Stimulated activated CD4-positive, alpha-beta T cell treated with anti-CD3 and anti-CD28 coated beads, Interleukin-1b, Interleukin-23, amount 100 ng/mL, for 24 hours (primary cell): ENCODE measurements around the gene LDLRAD1.
"Not testable (repeated sequence)": the region's sequence is repeated elsewhere in the genome, so short reads cannot be mapped to it uniquely, and the experiment has no call there.

ENCODE experiments used
- DNase-seq, 4 experiments: peaks; one replicate each; pipeline ENCODE4 v3.0.0-alpha.2; 2020; ENCODE audit warnings: low read depth in 4 of 4, low spot score in 1 of 4

LDLRAD1 gene

DNA sequence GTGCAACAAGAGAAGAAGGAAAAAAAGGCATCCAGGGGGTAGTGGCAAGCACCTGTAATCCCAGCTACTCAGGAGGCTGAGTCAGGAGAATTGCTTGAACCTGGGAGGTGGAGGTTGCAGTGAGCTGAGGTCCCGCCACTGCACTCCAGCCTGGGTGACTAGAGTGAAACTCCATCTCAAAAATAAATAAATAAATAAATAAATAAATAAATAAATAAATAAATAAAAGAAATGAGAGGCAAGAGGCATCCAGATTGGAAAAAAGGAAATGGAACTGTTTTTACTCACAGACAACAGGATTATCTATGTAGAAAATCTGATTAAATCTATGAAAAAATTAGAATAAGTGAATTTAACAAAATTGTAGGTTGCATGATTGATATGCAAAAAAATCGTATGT, 23.5 kb downstream of the LDLRAD1 start:
- not testable (repeated sequence) for DNase-seq

DNA sequence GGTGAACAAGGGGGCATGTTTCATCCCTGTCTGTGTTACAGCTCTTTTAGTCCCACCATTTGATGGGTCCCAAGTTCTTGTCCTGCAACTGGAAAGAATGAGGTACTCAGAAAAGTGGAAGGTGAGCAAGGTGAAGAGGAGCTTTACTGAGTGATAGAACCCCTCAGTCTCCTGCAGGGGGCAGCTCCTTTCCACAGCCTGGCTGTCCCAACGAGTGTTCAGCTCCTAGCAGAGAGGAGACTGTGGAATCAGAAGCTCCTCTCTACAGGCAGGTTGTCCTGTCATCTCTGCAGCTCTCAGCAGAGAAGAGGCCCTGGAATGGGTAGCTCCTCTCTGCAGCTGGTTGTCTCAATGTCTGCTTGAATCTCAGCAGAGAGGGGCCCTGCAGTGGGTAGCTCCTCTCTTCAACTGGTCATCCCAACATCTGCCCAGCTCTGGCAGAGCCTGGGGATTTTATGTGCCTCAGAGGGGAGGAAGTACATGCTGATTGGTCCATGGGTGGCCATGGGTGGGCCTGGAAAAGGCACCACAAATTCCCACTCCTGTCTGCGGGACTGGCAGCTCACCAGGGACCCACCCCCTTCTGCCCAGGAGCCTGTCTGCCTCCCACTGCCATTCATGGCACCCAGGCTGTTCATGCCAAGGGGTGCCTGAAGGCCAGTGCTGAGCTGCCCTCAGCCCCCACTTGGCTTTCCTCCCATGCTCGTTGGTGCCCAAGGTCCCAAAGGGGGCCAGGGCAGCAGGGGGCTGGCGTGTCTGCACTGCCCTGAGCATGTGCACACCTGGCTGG, 25.7 kb downstream of the LDLRAD1 start:
- DNase-seq = no peak

DNA sequence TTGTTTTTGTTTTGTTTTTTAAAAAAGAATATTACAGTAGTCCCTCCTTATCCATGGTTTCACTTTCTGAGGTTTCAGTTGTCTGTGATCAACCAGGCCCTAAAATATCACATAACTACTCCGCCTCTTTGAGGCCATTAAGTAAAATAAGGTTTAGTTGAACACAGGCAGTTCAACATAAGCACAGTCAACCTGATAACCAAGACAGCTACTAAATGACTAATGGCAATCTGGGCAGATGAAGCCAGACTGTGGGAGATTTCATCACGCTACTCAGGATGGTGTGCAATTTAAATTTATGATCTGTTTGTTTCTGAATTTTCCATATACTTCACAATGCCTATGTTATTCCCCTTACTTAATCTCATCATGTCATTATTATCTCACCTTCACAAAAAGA, 30.1 kb downstream of the LDLRAD1 start:
- no peak for DNase-seq

DNA sequence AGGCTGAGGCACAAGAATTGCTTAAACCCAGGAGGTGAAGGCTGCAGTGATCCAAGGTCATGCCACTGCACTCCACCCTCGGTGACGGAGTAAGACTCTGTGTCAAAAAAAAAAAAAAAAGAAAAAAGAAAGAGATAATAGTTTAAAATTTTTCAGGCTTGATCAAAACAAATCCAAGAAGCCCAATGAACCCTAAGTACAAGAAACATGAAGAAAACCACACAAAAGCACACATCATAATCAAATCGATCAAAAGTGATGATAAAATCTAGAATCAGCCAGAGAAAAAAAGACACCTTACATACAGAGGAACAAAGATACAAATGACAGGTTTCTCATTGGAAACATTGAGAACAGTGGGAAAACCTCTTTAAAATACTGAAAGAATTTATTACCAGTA, 31.5 kb downstream of the LDLRAD1 start:
- DNase-seq = no peak

DNA sequence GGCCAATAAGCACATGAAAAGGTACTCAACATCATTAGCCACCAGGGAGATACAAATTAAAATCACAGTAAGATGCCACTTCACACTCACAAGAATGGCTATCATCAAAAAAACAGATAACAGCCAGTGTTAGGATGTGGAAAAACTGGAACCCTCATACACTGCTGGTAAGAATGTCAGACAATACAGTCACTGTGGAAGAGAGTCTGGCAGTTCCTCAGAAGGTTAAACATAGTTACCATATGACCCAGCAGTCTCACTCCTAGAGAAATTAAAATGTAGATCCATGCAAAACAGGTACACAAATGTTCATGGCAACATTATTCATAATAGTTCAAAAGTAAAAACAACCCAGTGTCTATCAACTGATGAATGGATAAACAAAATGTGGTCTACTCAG, 33.3 kb downstream of the LDLRAD1 start:
- no peak for DNase-seq

DNA sequence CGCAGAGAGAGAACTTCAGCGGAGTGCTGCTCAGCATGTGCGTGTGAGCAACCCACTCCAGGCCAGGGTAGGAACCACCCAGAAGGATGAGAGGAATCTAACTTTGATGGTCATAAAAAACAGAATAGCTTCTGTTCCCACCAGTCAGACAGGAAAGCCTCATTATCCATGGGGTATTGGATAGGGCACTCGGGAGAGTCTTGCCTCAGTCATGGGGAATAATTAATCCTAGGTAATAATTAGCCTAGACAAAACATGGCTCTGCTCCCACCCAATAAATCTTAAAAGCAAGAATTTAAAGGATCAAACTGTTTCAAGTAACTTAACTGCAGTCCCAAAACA, 35.3 kb downstream of the LDLRAD1 start:
- DNase-seq = no peak

DNA sequence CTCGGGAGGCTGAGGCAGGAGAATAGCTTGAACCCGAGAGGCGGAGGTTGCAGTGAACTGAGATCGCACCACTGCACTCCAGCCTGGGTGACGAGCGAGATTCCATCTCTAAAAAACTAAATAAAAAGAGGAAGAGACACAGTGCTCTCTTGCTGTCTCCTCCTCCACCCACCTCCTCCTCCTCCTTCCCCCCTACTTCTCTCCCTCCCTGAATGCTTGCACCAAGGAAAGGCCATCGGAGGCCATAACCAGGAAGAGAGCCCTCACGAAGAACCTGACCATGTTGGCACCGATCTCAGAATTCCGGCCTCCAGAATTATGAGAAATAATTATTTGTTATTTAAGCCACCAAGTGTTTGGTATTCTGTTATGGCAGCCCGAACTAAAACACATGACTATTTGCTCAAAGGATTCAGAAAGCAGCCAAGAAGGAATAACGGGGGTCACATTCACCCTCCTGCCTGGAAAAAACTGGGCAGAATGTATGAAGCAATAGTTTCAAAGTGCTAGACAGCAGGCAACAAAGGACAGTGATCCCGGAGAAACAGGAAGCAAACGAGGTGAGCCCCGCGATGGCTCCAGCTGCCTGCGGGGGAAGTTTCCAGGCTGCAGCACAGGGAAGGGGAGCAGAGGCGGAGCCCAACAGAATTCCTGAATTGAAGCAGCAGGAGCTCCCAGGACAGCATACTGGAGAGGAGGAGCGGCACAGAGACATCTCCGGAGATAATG, 35.8 kb downstream of the LDLRAD1 start:
- no peak for DNase-seq

DNA sequence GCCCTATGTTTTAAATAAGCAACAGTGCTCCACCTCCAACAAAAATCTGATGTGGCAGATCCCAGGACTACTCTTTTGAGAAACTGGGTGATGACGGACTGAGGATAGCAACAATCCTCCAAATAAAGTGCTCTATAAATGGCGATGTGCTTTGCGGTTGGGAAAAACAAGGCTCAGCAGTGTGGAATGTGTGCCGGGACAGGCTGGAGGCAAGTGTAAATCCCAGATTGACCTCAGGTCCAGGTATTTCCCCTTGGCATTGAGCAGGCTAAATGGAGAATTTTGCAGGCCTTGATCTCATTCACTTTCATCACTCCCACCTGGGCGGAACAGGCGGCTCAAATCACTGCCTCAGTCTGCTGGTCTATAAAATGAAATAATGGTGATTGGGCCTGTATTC, 36.8 kb downstream of the LDLRAD1 start:
- no peak for DNase-seq

DNA sequence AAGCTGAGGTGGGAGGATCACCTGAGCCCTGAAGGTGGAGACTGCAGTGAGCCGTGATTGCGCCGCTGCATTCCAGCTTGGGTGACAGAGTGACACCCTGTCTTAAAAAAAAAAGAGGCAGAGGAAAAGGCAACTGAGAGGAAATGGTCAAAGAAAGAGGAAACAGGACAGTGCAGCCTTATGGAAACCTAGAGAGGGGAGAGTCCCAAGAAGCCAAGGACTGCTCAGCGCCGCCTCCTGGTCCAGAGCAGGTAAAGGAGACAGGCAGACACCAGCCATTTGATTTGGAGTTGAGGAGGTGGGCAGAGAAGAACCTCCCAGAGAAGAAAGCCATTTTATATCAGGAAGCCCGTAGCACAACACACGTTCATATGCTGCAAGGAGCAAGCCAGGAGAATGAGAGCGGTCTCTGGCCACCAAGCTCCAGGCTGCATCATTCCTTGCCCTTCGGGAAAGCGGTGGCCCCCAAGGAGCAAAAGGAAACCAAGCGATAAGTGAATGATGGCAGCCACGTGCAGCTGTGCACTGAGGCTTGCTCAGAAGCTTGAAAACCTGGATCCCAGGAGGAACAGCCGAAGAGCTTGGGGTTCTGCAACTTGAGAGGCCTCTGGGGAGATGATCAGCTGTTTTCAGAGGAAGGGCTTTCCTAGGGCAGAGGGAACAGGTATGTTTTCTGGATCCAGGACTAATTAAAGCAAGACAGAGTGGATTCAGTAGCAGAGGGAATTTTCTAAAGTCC, 38.1 kb downstream of the LDLRAD1 start:
- DNase-seq = no peak

DNA sequence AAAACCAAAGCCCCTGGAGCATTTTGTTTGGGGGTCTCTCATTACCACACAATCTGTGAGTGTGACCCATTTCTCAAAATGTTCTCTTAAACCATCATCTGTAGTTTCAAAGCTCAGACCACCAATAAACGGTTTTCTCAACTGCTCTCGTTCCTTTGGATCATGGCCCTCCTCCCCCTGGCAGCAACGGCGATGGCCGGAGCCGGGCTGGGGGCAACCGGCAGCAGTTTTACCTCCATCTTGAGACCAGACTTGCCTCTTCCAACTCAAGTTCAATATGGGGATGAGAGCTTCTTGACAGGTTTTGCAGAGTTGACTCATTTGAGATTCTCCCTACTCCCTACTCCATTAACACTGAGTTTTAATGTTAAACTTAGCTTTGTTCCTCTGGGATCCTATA, 42.1 kb downstream of the LDLRAD1 start:
- DNase-seq = no peak

DNA sequence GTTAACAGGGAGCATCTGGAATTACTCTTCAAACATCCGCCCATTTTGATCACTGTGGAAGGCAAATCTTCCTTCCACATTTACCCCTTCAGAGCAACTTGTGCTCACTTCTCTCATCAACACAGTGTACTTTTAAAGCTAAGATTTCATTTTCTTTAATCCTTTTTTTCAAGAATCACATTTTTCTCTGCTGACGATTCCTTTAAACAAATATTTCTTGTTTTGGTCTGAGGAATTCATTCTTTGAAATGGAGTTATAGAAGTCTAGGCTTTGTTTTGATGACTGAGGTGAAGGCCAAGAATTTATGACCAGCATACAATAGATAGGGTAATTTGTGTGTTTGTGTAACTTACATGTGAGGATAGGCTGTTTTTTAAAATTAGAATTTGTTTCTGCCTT, 46.3 kb downstream of the LDLRAD1 start:
- DNase-seq = no peak

DNA sequence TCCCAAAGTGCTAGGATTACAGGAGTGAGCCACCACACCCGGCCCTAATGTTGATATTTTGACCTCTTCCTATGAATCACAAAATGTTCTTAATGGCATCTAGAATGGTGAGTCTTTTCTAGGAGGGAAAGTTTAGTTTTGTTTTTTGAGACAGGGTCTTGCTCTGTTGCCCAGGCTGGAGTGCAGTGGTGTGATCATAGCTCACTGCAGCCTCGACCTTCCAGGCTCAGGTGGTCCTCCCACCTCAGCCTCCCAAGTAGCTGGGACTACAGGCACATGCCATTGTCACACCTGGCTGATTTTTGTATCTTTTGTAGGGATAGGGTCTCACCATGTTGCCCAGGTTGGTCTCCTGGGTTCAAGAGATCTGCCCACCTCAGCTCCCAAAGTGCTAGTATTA, 48.7 kb downstream of the LDLRAD1 start:
- not testable (repeated sequence) for DNase-seq

DNA sequence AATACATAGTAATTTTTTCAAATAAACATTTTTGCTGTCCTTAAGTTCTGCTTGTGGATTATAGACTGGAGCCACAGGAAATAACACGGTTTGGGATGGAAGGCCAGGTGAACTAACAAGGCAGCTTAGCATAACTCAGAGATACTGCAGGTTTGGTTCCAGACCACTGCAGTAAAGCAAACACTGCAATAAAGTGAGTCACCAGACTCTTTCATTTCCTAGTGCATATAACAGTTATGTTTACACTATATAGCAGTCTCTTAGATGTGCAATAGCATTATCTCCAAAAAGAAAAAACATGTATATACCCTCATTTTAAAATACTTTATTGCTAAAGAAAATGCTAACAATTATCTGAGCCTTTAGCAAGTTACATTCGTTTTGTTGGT, 49.9 kb downstream of the LDLRAD1 start:
- DNase-seq = no peak

DNA sequence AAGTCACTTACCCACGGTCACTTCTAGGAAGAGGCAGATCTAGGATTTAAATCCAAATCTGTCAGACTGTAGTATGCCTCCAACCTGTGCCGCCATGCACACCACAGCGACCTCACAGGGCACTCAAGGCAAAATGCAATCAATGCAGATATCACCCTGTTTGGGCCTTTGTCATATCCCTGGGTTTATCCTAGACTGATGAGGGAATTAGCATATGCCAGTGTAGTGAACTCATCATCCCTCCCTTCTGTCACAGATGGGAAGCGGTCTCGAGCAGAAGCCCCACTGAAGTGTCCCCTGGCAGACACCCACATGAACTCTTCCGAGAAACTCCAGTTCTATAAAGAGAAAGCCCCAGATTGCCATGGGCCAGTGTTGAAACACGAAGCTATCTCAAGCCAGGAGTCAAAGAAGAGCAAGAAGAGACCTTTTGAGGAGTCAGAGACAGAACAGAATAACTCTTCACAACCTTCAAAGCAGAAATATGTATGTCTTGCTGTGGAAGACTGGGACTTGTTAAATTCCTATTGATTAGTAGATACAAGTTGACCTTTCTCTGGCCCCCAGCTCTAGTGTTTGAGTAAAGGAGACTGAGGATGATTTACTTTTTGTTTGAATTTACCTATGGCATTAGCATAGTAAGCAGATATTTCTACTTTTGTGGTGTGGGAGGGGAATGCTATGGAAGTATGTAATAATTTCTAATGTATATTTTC, 50.4 kb downstream of the LDLRAD1 start:
- no peak for DNase-seq

DNA sequence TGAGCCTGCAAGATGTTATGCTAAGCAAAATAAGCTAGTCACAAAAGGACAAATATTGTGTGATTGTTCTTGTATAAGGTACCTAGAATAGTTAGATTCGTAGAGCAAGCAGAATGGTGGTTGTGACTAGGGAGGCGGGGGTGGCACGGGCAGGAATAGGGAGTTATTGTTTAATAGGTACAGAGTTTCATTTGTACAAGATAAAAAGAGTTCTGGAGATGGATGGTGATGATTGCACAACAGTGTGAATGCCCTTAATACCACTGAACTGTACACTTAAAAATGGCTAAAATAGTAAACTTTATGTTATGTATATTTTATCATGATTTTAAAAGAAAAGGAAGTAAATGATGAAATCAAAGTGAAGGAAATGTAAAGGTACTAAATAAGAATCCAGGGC, 51.2 kb downstream of the LDLRAD1 start:
- no peak for DNase-seq

DNA sequence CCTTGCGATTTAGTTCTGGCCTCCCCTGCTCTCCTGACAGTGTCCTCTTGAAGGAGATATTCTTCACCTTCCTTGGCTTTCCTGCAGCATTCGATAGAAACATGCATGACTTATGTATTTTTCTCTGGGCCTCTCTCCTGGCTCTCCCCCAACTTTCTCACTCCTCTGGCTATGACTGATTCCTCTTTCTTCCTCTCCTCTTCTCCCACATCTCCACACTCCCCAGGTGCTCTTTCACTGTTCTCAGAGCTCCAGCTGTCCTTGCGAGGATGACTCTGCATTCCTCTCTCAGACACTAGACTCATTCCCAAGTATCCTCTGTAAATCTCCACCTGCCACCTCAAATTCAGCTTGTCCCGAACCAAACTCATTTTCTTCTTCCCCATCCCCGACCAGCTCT, 53.9 kb downstream of the LDLRAD1 start:
- no peak for DNase-seq

DNA sequence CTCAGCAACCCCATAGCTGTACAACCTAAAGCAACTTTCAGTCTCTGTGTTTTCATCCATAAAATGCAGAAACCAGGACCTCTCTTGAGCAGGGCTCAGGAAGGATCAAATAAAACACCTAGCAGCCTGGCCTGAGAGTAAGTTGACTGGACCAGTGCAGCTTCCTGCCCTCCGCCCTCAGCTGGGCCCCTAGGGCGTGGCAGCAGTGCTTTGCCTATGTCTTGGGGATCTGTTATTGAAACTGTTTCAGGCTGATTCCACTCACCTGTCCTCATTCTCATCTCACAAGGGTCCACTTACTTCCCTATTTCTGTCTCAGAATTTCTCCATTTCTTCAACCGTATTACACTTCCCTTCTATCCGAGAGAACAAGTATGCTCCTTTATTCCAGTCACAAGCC, 54.5 kb downstream of the LDLRAD1 start:
- DNase-seq = no peak

DNA sequence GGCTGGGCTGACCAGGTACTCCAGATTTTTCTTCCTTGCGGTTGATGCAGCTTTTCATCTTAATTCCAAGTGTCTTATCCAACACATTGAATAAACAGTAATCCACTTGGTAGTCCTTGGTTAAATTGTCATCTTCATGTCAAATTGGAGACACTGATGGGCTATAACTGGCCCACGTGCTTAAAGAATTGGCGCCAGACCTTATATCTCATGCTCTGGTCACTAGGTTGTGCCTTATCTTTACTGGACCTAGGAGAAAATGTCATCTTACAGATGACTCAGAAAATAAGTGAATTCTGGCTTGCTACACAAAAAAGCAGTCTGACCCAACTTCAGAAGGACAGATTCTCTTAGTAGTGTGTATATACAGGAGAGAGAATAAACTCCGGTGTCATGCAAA, 55.6 kb downstream of the LDLRAD1 start:
- no peak for DNase-seq

DNA sequence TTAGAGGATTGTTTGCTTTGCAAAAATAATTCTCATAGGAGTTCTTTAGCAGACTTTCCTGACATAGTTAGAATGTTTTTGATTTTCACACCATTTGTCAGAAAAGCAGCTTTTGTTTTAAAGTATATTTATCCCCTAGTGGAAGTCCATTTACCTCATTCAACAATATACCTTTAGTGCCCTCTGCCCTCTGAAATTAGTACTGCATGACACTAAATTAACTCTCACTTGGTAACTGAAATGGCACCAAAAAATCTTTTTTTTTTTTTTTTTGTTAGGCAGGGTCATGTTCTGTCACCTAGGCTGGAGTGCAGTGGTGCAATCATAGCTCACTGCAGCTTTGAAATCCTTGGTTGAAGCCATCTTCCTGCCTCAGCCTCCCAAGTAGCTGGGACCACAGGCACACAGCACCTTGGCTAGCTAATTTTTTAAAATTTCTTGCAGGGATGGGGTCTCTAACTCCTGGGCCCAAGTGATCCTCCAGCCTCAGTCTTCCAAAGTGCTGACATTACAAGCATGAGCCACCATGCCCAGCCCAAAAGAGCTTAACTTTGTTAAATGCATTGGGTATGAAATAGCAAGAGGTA, 58.2 kb downstream of the LDLRAD1 start:
- DNase-seq = no peak
